IMR-90 (cell line): ENCODE data around the gene NBEA. TPM values are rescaled to one million over a fixed set of nuclear protein-coding genes. Genes with fewer than 3 reads are reported as not detected.

Source experiments
- ATAC-seq: fragments of 200-7000 bp; cut with Tn5 transposase; 2 replicates; pipeline ENCODE4 v1.9.1; 2020; ENCODE audit warnings: low read depth, mild to moderate bottlenecking, moderate library complexity
- BruUV-seq: library from RNA; stranded (reverse); fragments of 400-500 nt; replicated peaks from 2 replicates; lab custom pipeline; 2021; lab: Mats Ljungman, UMichigan
- CTCF ChIA-PET: fragments of 300-600 bp; formaldehyde crosslinking; extraction: SDS; loops from one replicate; lab custom pipeline; 2021; ENCODE audit warnings: antibody characterized with exemption; lab: Yijun Ruan, JAX
- POLR2A ChIA-PET: fragments of 300-600 bp; sonication (Branson Sonifier 250); formaldehyde crosslinking; loops from one replicate; lab custom pipeline; 2022; ENCODE audit warnings: antibody characterized with exemption; ENCODE audit not compliant: unreplicated experiment; lab: Charles Lee
- DNase-seq: peaks from one replicate; pipeline ENCODE4 v3.0.0; 2013
- H2AFZ ChIP-seq: replicated peaks from 2 replicates; pipeline ENCODE3; 2013; ENCODE audit warnings: low read length, mild to moderate bottlenecking; ENCODE audit not compliant: poor library complexity
- H2AK5ac ChIP-seq: 2 replicates; pipeline ENCODE4 v1.6.1; 2013; ENCODE audit warnings: low read depth, low read length, inconsistent platforms
- H2AK9ac ChIP-seq: replicated peaks from 2 replicates; pipeline ENCODE3; 2013; ENCODE audit warnings: mild to moderate bottlenecking, low read depth, low read length, moderate library complexity; ENCODE audit not compliant: poor library complexity
- H2BK120ac ChIP-seq: 2 replicates; pipeline ENCODE4 v1.6.1; 2013; ENCODE audit warnings: low read depth, low read length, inconsistent platforms
- H2BK15ac ChIP-seq: 3 replicates; pipeline ENCODE4 v1.6.1; 2013; ENCODE audit warnings: low read depth, low read length, inconsistent platforms
- H2BK20ac ChIP-seq: 2 replicates; pipeline ENCODE4 v1.6.1; 2013; ENCODE audit warnings: low read depth, mild to moderate bottlenecking, inconsistent platforms, low read length, moderate library complexity
- H2BK5ac ChIP-seq: 2 replicates; pipeline ENCODE4 v1.6.1; 2013; ENCODE audit warnings: mild to moderate bottlenecking, low read depth, low read length, inconsistent platforms; ENCODE audit not compliant: poor library complexity, severe bottlenecking
- H3K14ac ChIP-seq: replicated peaks from 2 replicates; pipeline ENCODE4 v1.6.1; 2013; ENCODE audit warnings: low read depth, low read length, inconsistent platforms
- H3K18ac ChIP-seq: 2 replicates; pipeline ENCODE4 v1.6.1; 2013; ENCODE audit warnings: low read depth, low read length, control low read depth
- H3K23ac ChIP-seq: 2 replicates; pipeline ENCODE4 v1.6.1; 2013; ENCODE audit warnings: low read depth, low read length, inconsistent platforms
- H3K27ac ChIP-seq: 2 replicates; pipeline ENCODE4 v1.5.1; 2013; ENCODE audit warnings: mild to moderate bottlenecking, control low read depth, low read length; ENCODE audit not compliant: insufficient read depth
- H3K27me3 ChIP-seq: 2 replicates; pipeline ENCODE4 v1.6.1; 2013; ENCODE audit warnings: low read length; ENCODE audit not compliant: control insufficient read depth, insufficient read depth
- H3K36me3 ChIP-seq: 2 replicates; pipeline ENCODE4 v1.6.1; 2013; ENCODE audit warnings: low read length, mixed read lengths; ENCODE audit not compliant: control insufficient read depth, insufficient read depth
- H3K4ac ChIP-seq: 2 replicates; pipeline ENCODE4 v1.6.1; 2013; ENCODE audit warnings: low read depth, low read length, inconsistent platforms
- H3K4me1 ChIP-seq: 2 replicates; pipeline ENCODE4 v1.6.1; 2013; ENCODE audit warnings: low read length, mixed read lengths; ENCODE audit not compliant: control insufficient read depth, insufficient read depth
- H3K4me2 ChIP-seq: 2 replicates; pipeline ENCODE4 v1.6.1; 2013; ENCODE audit warnings: low read depth, mild to moderate bottlenecking, control low read depth, low read length, moderate library complexity
- H3K4me3 ChIP-seq: 2 replicates; pipeline ENCODE4 v1.5.1; 2013; ENCODE audit warnings: low read depth, mild to moderate bottlenecking, control low read depth, low read length, moderate library complexity; ENCODE audit not compliant: insufficient read depth
- H3K56ac ChIP-seq: 2 replicates; pipeline ENCODE4 v1.6.1; 2013; ENCODE audit warnings: low read length, inconsistent platforms; ENCODE audit not compliant: insufficient read depth; ENCODE audit errors: extremely low read depth
- H3K79me1 ChIP-seq, 2 experiments: 2 replicates each; pipeline ENCODE4 v1.6.1; 2013; ENCODE audit warnings: low read length in 2 of 2, inconsistent platforms in 1 of 2, low read depth in 1 of 2
- H3K9ac ChIP-seq: 2 replicates; pipeline ENCODE4 v1.6.1; 2013; ENCODE audit warnings: low read depth, low read length, control low read depth
- H3K9me1 ChIP-seq: 2 replicates; pipeline ENCODE4 v1.6.1; 2013; ENCODE audit warnings: low read length, inconsistent platforms; ENCODE audit not compliant: insufficient read depth
- H3K9me3 ChIP-seq: 2 replicates; pipeline ENCODE4 v1.6.1; 2013; ENCODE audit warnings: low read length; ENCODE audit not compliant: control insufficient read depth, insufficient read depth
- H4K20me1 ChIP-seq: 2 replicates; pipeline ENCODE4 v1.6.1; 2013; ENCODE audit warnings: low read length, inconsistent platforms; ENCODE audit not compliant: insufficient read depth
- H4K5ac ChIP-seq: 2 replicates; pipeline ENCODE4 v1.6.1; 2013; ENCODE audit warnings: mild to moderate bottlenecking, low read depth, low read length, control low read depth
- H4K8ac ChIP-seq, 2 experiments: 2 replicates each; pipeline ENCODE4 v1.6.1; 2013; ENCODE audit warnings: low read depth in 2 of 2, low read length in 2 of 2, control low read depth in 1 of 2, inconsistent platforms in 1 of 2
- H4K91ac ChIP-seq: 2 replicates; pipeline ENCODE4 v1.6.1; 2013; ENCODE audit warnings: low read depth, low read length, inconsistent platforms; ENCODE audit not compliant: insufficient read depth
- BHLHE40 ChIP-seq: fragments of 150-350 bp; IDR thresholded peaks from 2 replicates; pipeline ENCODE4 v1.6.1; 2016; ENCODE audit warnings: mild to moderate bottlenecking, low read depth, low read length
- CEBPB ChIP-seq: IDR thresholded peaks from 2 replicates; pipeline ENCODE4 v1.6.1; 2012; ENCODE audit warnings: low read depth, low read length, improper control_type of control experiment
- CHD1 ChIP-seq: IDR thresholded peaks from 2 replicates; pipeline ENCODE4 v1.6.1; 2012; ENCODE audit warnings: low read depth, low read length, improper control_type of control experiment
- CTCF ChIP-seq: conservative IDR thresholded peaks from 2 replicates; pipeline ENCODE4 v1.5.1; 2012; ENCODE audit warnings: mild to moderate bottlenecking, low read depth, low read length, improper control_type of control experiment
- FOS ChIP-seq: fragments of 150-350 bp; IDR thresholded peaks from 2 replicates; pipeline ENCODE4 v1.6.1; 2016; ENCODE audit warnings: low read depth, low read length
- MAFK ChIP-seq: IDR thresholded peaks from 2 replicates; pipeline ENCODE4 v1.6.1; 2012; ENCODE audit warnings: low read depth, low read length, improper control_type of control experiment
- MAZ ChIP-seq: IDR thresholded peaks from 2 replicates; pipeline ENCODE4 v1.6.1; 2012; ENCODE audit warnings: low read depth, mild to moderate bottlenecking, low read length, improper control_type of control experiment, moderate library complexity, borderline replicate concordance
- MXI1 ChIP-seq: IDR thresholded peaks from 2 replicates; pipeline ENCODE4 v1.6.1; 2012; ENCODE audit warnings: low read depth, mild to moderate bottlenecking, low read length, moderate library complexity, borderline replicate concordance
- NFE2L2 ChIP-seq: fragments of 150-350 bp; IDR thresholded peaks from 2 replicates; pipeline ENCODE4 v1.6.1; 2016; ENCODE audit warnings: low read depth, mild to moderate bottlenecking, low read length
- POLR2A ChIP-seq: IDR thresholded peaks from 2 replicates; pipeline ENCODE4 v1.6.1; 2012; ENCODE audit warnings: mild to moderate bottlenecking, low read depth, low read length
- RAD21 ChIP-seq: IDR thresholded peaks from 2 replicates; pipeline ENCODE4 v1.6.1; 2012; ENCODE audit warnings: low read length, improper control_type of control experiment
- RCOR1 ChIP-seq: IDR thresholded peaks from 2 replicates; pipeline ENCODE4 v1.6.1; 2012; ENCODE audit warnings: mild to moderate bottlenecking, low read length, improper control_type of control experiment; ENCODE audit not compliant: insufficient replicate concordance
- RFX5 ChIP-seq: IDR thresholded peaks from 2 replicates; pipeline ENCODE4 v1.8.0; 2012; ENCODE audit warnings: low read depth, mild to moderate bottlenecking, low read length, moderate library complexity
- SMC3 ChIP-seq: fragments of 150-350 bp; IDR thresholded peaks from 2 replicates; pipeline ENCODE4 v1.6.1; 2016; ENCODE audit warnings: low read depth, mild to moderate bottlenecking, antibody characterized with exemption, low read length, moderate library complexity
- USF2 ChIP-seq: fragments of 150-350 bp; IDR thresholded peaks from 2 replicates; pipeline ENCODE4 v1.6.1; 2017; ENCODE audit warnings: mild to moderate bottlenecking, antibody characterized with exemption, low read length, low read depth
- WGBS, 2 experiments: methylation state at CpG; one replicate each; pipeline versions ENCODE4 v1.1.5 to v1.1.7; 2013; ENCODE audit warnings: missing lambda C conversion rate in 2 of 2; ENCODE audit not compliant: insufficient read length in 1 of 2; ENCODE audit errors: extremely low coverage in 2 of 2; 5-methylcytosine and 5-hydroxymethylcytosine counted together
- dilution Hi-C: fragments of 300-500 bp; cut with HindIII; formaldehyde crosslinking; loops from one replicate; pipeline ENCODE4 v1.14.3; 2018; ENCODE audit warnings: low sequenced_read_pairs; ENCODE audit not compliant: unreplicated experiment
- in situ Hi-C: fragments of 300-500 bp; cut with MboI; formaldehyde crosslinking; loops from 3 replicates; pipeline ENCODE4 v1.14.3; 2019; ENCODE audit warnings: low sequenced_read_pairs, inconsistent platforms, mixed read lengths
- intact Hi-C: fragments of 100-400 bp; cut with micrococcal nuclease; formaldehyde crosslinking; loops from 2 replicates; pipeline ENCODE4 v1.10.0; 2022
- polyA plus RNA-seq, 3 experiments: library from polyadenylated mRNA; depleted of rRNA; stranded (reverse); fragments of >200 nt; gene quantifications; 2 replicates each; pipeline ENCODE4 v1.2.3, GENCODE V29; 2012; ENCODE audit warnings: low replicate concordance in 1 of 3
- total RNA-seq: library from RNA; depleted of rRNA; stranded (reverse); fragments of >200 nt; gene quantifications from 2 replicates; pipeline ENCODE4 v1.2.3, GENCODE V29; 2012
- TF ChIP-seq, protein P1 (sequence below): fragments of 150-350 bp; IDR thresholded peaks from 2 replicates; pipeline ENCODE4 v1.6.1; 2016; ENCODE audit warnings: low read depth, mild to moderate bottlenecking, low read length, moderate library complexity, borderline replicate concordance

Gene NBEA
- total and polyA plus RNA-seq, 2 of the 4 experiments (the other 2 are of a cell fraction) = 0.82 to 2.2 TPM

DNA sequence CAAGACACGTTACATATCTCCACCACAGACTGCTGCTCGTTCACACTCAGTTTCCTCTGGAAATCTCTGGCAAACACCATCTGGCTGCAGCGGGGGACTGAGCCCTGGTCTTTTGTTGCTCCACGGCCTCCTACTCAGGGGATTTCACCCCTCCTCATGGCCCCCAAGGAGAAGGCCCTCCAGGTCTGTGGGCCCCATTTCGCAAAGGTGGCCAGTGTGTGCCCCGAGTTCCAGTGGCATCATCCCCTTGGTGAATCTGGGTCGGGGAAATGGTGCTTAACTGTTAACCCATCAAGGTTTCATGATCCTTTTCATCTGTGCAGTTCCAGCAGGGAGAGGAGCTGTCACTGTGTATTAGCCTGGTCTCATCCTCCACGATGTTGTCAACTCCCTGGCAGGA, 769.8 kb downstream of the NBEA start:
- H4K8ac ChIP-seq = no peak overlapping the region
- no peak overlapping the region for H2BK5ac ChIP-seq
- H4K91ac ChIP-seq = peak overlapping the region; percentile 32; the same call in 1 of the 2 replicates
- H3K9me1 ChIP-seq = 0 out of 2 replicates have a peak, but pooled peaks cover 5% of the 10 kb centered on the region
- H2BK20ac ChIP-seq = no peak overlapping the region
- no peak overlapping the region for H2AK9ac ChIP-seq
- DNase-seq (no peak), ATAC-seq (no peak)
- dilution Hi-C loops = no loop called here
- H3K14ac ChIP-seq = no peak overlapping the region
- BruUV-seq = no TSS peak
- H2AK5ac ChIP-seq = peak overlapping the region; percentile 27; the same call in 1 of the 2 replicates
- peak overlapping the region; percentile 54 for H3K4ac ChIP-seq
- no peaks in the 10 kb centered on the region for H3K27me3 ChIP-seq
- H3K4me2 ChIP-seq = no peak overlapping the region
- WGBS, 2 experiments = 72% methylated on average over 4 of the region's 8 CpGs; no CpG with 5 or more reads in 1 of the 2 experiments
- peak overlapping the region; percentile 24 for H2AFZ ChIP-seq
- H4K5ac ChIP-seq = no peak overlapping the region
- H3K56ac ChIP-seq = no peak overlapping the region
- H3K18ac ChIP-seq = no peak overlapping the region
- no peak overlapping the region for H2BK15ac ChIP-seq
- TF ChIP-seq USF2 (no peak), MAZ (no peak), RCOR1 (no peak), RAD21 (no peak), BHLHE40 (no peak), POLR2A (no peak), NFE2L2 (no peak), MXI1 (no peak), SMC3 (no peak), CEBPB (no peak), CTCF (no peak), MAFK (no peak), RFX5 (no peak), FOS (no peak), CHD1 (no peak)
- TF ChIP-seq, protein P1, sequence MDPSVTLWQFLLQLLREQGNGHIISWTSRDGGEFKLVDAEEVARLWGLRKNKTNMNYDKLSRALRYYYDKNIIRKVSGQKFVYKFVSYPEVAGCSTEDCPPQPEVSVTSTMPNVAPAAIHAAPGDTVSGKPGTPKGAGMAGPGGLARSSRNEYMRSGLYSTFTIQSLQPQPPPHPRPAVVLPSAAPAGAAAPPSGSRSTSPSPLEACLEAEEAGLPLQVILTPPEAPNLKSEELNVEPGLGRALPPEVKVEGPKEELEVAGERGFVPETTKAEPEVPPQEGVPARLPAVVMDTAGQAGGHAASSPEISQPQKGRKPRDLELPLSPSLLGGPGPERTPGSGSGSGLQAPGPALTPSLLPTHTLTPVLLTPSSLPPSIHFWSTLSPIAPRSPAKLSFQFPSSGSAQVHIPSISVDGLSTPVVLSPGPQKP = no peak
- H3K36me3 ChIP-seq = no peaks in the 10 kb centered on the region
- H3K9ac ChIP-seq = no peak overlapping the region
- no peaks in the 10 kb centered on the region for H4K20me1 ChIP-seq
- H3K4me1 ChIP-seq = peaks cover 16% of the 10 kb centered on the region
- ChIA-PET POLR2A (no interaction called here), CTCF (no interaction called here)
- no peaks in the 10 kb centered on the region for H3K79me1 ChIP-seq
- intact Hi-C loops = no loop called here
- no peaks in the 10 kb centered on the region for H3K9me3 ChIP-seq
- no peak overlapping the region for H3K23ac ChIP-seq
- in situ Hi-C loops = no loop called here
- no peak overlapping the region for H3K4me3 ChIP-seq
- H3K27ac ChIP-seq = no peak overlapping the region
- H2BK120ac ChIP-seq = peak overlapping the region; percentile 3; the same call in 1 of the 2 replicates
